GOT3 (cell line): ENCODE measurements around the gene RNF152.

Experiments used
- DNase-seq: peaks from one replicate; lab custom pipeline; 2025; ENCODE audit warnings: mixed read lengths; lab: John Stamatoyannopoulos, UW

RNF152 gene

DNA sequence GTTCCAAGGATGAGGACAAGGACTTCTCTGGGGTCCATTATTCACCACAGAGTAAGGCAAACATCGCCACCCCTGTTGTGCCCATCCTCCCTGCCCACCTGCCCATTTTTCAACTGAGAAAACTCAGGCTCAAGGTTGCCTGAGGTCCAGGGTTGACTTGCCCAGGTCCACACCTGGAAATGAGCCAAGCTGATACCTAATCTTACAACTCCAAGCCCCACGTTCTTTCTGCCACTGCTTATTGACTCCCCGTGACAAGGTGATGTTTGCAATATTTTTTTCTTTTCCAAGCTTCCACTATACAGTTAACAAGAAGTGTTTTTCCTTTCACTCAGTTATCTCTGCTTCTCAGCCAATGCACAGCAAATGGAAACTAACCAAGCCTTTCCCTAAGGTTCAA lies 39.0 kb downstream of the RNF152 start:
- DNase-seq: no peak

DNA sequence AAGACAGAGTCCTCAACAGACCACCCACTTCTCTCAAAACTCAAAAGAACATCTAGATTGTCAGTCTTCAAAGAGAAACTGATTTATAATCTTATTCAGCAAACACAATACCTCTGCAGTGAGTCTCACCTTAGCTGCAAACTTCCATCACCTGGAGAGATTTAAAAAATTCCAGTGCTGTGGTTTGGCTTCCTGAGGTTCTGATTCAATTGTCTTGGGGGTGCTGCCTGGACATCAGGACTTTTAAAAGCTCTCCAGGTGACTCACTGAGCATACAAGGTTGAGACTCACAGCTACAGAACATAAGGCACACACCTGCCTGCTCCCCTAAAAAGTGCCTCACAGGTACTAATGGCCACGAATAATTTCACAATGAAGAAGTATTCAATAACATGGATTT lies 40.3 kb downstream of the RNF152 start:
- DNase-seq: no peak

DNA sequence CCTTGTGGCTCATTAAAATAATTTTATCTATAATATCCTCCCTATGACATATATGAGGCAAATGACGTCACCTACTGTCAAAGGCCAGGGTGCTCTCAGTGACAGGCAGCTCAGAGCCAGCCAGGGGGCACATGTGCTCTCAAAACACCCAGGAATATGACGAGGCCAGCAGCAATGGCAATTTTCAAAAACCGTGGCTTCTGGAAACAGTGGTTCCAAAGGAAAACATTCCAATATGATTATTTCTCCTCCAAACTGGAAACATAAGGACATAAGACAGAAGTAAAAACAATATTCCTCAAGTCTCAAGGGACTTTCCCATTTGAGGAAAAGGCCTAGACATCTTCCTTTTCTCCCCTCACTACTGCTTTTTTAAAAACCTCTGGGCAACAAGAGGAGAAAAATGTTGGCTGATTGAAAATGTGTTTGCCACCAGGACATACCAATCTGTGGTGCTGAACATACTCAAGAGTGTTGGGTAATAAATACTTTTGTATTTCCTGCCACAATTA lies 40.8 kb downstream of the RNF152 start:
- no peak for DNase-seq

DNA sequence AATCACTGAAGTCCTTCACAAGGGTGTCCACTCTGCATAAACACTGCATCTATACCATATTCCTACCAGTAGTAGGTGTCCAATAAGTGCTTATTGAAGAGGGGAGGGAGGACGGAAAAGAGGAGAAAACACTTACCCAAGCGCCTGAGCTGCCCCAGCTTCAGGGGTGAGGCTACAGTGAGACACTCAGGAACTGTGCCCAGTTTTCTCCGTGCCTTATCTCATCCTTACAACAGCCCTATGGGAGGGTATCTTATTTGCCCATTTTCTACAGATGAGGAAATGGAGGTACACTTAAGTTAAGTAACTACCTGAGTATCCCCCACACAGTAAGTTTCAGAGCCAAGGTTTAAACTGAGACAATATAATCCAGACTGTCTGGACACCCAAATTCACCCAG lies 41.5 kb downstream of the RNF152 start:
- no peak for DNase-seq

DNA sequence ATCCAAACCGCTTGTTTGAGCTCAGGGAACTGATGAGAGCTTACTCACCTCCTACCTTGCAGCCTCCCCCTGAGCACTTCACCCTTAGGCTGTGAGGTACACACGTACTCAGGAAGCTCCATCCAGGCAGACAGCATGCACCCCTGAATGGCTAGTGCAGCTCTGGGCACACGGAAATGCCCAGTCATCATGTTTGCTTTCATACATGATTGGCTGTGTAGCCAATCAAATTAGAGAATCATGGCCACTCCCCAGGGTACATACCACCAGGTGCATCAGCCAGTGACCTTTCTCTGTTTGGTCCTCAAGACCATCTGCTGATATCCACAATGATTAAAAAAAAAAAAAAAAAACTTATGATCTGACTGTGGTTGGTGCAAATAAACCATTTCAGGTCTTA lies 42.1 kb downstream of the RNF152 start:
- DNase-seq: no peak

DNA sequence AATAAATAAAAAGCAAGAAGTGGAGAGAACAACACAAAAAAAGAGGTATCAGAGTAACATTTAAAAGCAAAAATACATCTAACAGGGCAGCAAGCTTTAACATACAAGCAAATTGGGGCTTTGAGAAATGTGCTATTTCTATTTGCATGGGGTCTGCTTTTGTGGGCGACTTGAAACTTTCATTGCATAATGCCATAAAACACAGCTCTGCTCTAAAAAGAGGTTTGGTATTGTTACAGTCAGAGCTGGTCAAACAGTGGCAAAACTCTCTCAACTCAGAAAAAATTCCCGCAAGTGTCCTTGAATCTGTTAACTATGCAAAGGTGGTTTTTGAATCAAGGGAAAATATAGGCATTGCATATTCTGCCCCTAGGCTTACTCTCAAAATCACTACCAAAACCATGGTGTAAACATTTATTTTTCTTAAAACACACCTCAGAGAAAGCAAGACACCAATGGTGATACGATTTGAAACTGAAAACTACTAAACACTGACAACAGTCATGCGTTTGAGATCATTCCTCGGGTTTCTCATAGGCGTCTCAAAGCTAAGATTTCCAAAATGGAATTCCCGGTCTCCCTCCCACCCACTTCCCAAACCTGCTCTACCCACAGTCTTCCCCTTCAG lies 45.5 kb downstream of the RNF152 start:
- no peak for DNase-seq

DNA sequence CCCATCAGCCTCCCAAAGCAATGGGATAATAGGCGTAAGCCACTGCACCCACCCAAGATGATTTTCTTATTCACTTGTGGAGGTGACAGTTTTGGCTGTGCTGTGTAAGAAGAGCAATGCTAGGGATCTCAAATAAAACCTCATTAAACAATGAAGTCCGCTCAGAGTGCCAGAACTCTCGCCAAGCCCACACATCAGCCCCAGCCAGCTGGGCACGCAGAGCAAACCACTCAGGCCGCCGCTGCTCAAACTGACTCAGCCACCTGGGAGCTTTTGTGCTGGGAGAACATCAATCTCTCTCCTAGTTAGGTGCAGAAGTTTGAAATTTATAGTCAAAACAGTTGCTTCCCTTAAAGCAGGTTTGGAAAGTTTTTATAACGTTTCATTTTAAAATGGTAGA lies 47.6 kb downstream of the RNF152 start:
- no peak for DNase-seq

DNA sequence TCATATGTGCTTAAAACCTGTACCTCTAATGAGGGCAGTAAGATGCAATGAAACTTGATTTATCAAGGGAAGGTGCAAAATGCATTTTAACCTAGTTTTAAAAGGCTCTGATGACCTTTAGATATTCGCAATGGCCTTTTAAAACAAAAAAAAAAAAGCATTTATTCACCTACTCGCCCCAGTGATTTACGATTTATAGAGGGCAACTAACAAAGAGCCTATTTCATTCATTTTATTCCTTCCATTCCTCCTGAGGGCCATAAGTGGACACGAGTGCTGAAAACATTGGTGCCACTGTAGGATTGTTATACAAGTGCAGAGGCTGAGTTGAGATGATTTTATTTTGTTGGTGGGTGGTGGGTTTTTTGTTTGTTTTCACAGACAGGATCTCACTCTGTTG lies 48.1 kb downstream of the RNF152 start:
- DNase-seq: no peak

DNA sequence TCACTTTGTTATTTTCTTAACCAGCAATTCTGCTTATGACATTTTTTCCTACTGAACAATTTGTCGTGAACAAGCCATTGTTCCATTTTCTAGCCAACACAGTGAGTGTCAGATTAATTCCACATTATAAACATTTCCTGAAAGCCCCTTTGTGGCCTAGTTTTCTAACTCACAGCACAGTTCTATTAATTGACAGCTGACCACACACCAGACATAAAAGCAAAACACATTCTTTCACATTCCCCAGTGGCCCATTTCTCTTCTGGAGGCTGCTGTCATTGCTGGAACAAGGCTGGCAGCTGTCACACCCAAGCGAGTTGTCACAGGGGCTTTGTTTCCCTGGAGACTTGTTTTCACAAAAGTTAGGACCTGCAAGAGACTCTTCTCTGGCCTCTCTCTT lies 50.7 kb downstream of the RNF152 start:
- DNase-seq: no peak

DNA sequence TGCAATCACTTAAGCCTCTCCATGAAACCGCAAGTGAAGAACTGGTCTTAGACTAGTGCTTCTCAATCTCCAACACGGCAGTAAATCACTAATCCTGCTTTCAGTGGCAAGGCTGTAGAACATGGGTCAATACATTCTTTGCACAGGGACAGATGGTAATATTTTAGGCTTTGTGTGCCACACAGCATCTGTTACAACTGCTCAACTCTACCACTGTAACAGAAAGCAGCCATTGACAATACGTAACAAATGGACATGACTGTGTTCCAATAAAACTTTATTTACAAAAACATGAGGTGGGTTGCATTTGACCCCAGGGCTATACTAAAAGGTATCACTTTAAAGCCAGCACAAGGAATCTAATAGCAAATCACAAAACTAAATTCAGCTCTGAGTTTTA lies 51.1 kb downstream of the RNF152 start:
- DNase-seq: no peak

DNA sequence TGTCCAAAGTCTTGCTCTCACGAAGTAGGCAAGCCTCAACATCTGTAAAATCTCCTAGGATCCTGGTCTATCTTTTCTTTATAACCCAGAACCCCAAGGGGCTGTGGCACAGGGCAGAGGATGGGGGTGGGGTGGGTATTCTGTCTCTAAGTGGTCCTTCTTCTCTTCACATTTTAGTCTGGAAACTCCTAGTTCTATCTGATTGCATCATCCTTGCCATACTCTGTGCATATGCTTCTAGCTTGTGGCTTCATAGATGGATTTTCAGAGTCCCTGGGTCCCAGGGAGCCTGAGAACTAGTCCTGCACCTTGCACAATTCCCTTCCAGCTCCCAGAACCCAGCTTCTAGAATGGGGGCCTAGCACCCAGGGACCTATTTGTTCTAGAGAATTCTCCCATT lies 52.5 kb downstream of the RNF152 start:
- no peak for DNase-seq

DNA sequence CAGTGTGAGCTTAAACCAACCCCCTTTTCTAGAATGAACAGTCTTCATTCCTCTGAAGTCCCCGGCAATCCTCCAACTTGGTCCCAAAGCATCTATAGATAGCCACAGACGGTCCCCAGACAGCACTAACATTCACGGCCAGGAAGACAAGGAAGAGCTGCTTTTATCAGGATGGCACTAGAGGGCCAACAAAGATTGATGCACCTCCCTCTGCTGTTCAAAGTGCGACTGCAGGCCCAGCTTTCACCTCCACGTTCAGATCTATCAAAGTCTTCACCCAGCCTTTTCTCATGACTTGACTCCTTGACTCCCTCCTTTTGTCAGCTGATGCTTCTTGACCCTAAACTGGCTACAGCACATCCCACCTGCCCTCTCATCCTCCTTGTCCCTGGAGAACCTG lies 54.3 kb downstream of the RNF152 start:
- DNase-seq: no peak

DNA sequence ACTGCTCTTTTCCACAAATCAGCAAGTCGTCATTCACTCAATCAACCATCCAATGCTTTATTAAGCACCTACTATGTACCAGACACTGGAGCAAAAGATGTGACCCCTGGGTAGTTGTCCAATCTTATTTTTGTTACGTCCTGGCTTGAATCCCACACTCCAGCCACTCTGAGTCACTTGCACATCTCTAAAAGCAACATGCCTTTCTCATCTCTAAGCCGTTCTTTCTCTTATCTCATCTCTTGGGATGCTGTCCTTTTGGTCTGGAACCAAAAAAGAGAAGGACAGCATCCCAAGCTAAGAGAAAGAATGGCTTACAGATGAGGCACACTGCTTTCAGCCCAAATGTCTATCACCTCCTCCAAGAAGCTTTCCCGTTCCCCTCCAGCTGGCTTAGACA lies 58.8 kb downstream of the RNF152 start:
- no peak for DNase-seq

DNA sequence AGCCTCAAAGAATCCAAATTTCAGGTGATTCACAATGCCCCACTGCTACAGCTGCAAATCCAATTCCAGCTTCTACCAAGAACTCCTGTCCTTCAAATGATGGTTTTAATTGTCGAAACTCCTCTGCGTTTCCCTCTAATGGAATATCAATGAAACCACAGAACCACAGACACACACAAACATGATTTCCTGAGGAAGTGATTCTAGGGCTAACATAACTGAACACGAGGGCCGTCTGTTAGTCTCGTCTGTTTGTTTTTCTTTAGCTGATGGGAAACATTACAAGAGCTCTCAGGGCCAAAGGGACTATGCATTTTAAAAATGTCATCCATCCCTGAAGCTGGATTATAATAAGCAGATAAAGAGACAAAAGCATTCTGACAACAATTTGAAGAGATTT lies 59.4 kb downstream of the RNF152 start:
- DNase-seq: no peak

DNA sequence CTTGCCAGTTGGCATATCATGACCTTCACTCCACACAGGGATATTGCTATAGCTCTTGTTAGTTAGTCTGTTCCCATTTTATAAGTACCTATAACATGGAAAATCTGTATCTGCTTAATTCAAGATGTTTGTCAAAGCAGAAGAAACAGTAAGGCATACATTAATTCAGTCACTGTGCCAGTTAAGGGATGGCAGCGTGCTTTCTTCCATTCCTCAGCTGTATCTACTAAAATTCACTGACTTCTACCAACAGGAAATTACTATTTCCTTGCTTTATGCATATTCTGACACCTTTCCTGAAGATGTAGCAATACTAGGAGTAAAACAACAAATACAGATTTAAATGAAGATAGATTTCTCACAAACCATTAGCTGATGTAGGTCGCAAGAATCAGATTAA lies 59.9 kb downstream of the RNF152 start:
- DNase-seq: no peak

DNA sequence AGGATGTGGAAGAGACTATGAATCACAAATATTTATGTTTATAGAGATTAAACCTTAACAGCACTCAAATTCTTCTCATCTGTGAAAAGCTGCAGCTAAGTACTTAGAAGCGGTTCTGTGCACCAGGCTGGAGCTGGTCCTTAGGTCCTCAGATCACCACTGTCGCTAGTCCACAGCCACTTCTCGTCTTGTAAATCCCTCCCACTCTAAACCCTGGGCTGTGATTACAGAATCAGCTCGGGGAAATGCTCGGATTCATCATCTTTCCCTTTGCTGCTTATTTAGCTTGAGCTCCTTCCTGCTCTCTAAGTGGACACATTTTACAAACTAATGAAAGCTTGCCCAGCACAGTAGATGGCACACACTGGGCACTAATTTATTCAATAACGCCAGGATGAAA lies 61.7 kb downstream of the RNF152 start:
- no peak for DNase-seq

DNA sequence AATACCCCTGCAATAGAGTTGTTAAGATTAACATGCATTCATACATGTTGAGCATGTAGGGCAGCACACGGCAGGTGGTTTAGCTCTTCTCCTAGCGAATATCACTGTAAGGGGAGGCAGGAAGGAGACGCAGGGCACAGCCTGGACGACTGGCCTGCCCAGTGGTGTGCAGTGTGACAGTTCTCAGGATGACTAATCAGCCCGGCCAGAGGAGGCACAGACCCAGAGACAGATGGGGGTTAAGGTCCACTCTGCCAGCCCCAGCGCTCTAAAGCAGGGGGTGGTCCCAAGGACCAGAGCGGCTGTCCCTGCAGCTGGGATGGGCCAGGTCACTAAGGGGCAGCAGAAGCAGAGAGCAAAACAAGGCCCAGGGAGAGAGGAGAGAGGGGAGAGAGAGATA lies 63.7 kb downstream of the RNF152 start:
- DNase-seq: no peak

DNA sequence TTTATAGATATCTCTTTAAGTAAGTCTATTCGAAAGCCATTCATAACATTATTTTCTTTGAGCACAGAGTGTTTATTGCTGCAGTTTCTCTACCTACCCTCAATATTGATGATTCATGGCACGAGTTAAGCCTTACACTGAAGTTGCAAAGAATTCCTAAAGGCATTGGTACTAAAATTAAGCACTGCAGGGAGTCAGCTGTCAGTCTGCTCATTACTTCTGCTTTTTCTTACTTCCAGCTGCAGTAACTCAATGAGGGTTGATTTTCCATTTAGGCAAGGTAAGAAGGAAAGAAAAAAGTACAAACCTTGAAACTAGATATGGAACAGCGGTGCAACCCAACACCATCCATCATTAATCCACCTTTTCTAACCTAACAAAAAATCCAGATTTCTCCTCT lies 65.2 kb downstream of the RNF152 start:
- DNase-seq: no peak

DNA sequence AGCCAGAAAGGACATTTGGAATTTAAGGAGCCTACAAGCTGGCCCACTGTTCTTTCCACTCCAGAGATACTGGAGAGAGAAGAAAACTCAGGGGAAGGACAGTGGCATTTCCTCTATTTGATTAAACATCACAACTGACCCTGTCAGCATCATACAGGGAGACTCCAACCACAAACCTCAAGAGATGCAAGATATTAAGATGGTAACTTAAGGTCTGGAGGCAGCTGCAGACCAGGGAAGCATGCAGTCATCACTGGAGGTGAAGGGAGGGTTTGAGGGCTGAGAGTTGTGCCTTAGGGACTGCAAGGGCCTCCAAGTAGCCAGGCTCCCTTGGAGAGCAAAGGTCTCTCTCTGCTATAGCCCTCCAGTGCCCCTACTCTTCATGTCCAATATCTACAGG lies 67.4 kb downstream of the RNF152 start:
- DNase-seq: no peak

DNA sequence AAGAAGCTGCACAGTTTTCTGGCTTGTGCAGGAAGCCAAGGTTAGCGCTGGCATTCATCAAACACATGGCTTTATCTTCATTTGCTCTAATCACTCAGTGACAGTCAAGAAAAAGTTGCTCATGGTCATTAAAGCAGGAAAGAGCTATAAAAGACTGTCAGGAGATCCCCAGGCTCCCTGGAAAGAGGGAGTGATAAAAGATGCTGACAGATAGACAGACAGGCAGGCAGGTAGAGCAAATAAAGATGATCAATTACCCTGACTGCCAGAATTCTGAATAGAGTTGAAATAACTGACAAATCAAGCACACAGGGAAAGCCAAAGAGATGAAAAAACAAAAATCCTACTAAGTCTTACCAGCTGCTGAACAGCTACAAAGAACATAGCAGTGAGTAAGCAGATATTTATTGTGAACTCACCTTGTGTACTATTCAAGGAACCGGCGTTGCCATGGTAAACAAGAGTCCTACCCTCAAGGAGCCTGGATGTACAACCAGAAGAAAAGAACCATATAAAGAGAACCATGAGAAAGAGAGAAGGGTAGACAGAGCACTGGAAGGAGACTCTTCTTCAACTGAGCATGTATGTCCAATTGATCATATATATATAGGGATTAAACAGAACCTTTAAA lies 68.0 kb downstream of the RNF152 start:
- no peak for DNase-seq

DNA sequence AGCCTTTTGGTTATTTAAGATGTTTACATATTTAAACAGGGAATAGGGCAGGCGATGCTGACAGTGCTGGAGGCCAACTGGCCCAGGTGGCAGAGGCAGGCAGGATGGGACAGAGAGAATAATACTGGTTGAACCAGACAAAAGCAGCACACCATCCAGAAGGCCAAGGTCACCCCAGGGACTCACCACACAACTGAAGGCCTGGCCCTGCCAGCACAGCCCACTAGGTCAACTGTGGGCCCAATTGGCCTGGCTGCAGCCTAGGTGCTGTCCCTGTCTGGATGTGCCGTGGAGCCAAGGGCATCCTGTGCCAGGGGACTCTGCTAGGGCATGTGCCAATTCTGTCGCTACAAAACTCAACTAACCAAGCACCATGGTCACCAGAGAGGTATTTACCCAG lies 69.2 kb downstream of the RNF152 start:
- no peak for DNase-seq

DNA sequence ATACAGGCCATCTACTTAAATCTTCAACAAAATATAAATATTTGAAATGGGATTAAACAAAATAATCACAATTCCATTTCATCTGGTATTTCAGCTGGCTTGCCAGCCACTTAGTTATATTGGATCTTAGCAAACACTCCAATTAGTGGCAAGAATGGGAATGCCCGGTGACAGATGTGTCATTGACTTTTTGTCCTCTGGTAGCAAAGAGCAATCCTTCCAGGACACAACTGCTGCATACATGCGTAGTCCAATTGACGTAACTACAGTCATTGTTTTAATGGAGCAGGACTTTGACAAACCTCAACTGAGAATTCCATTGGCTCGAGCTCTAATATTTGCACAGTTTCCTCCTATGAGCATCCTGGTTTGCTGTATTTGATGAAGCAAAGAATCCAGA lies 69.9 kb downstream of the RNF152 start:
- no peak for DNase-seq

DNA sequence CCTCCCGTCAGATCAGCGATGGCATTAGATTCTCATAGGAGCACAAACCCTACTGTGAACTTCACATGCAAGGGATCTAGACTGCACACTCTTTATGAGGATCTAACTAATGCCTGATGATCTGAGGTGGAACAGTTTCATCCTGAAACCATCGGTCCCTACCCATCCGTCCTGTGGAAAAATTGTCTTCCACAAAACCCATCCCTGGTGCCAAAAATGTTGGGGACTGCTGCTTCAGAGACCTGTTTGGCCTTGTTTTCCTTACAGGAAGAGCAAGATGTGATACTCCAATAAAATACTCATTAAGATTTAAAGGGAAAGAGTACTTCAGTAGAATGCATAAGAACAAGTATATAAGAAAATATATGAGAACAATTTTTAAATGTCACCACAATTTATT lies 71.1 kb downstream of the RNF152 start:
- no peak for DNase-seq

DNA sequence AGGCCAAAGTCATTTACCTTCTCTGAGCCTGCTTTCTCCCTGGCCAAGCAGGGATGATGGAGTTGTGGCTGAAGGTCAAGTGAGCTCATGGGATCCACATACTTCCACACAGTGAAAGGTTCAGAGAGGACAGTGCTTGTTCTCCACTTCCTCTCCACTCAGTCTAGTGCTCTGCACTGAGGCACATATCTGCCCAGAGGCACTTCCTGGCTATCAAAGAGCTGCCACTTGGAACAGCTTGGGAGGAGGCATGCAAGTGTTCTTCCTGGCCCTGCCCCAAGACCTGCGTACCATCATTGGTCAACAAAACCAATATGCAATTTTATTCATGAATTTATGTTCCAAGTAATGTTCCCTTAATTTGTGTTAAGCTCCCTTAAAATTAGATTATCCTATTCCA lies 71.9 kb downstream of the RNF152 start:
- DNase-seq: no peak
